Smooth muscle cell (in vitro differentiated cells): Measurements from ENCODE around the gene FRMD8. TPM values are rescaled to one million over a fixed set of nuclear protein-coding genes. Genes with fewer than 3 reads are reported as not detected.

Source experiments
- DNase-seq: peaks from one replicate; lab custom pipeline; 2025; ENCODE audit not compliant: unreplicated experiment; lab: John Stamatoyannopoulos, UW
- H2AFZ ChIP-seq: fragments of 200-600 bp; sonication (generic); 2 replicates; pipeline ENCODE4 v1.6.0; 2016; ENCODE audit warnings: antibody characterized with exemption, low read depth, mild to moderate bottlenecking
- H3F3A ChIP-seq: fragments of 200-600 bp; sonication (generic); 2 replicates; pipeline ENCODE4 v1.6.0; 2017; ENCODE audit warnings: antibody characterized with exemption, low read depth
- H3K27ac ChIP-seq: fragments of 200-600 bp; sonication (generic); 2 replicates; pipeline ENCODE4 v1.5.1; 2016; ENCODE audit warnings: low read depth, mild to moderate bottlenecking
- H3K27me3 ChIP-seq: fragments of 200-600 bp; sonication (generic); 2 replicates; pipeline ENCODE4 v1.6.1; 2016; ENCODE audit warnings: low read depth, mild to moderate bottlenecking
- H3K36me3 ChIP-seq: fragments of 200-600 bp; sonication (generic); 2 replicates; pipeline ENCODE4 v1.5.1; 2016; ENCODE audit warnings: low read depth
- H3K4me1 ChIP-seq: fragments of 200-600 bp; sonication (generic); 2 replicates; pipeline ENCODE4 v1.5.1; 2016; ENCODE audit warnings: low read depth
- H3K4me2 ChIP-seq: fragments of 200-600 bp; sonication (generic); 2 replicates; pipeline ENCODE4 v1.6.0; 2016; ENCODE audit warnings: mild to moderate bottlenecking
- H3K4me3 ChIP-seq: fragments of 200-600 bp; sonication (generic); 2 replicates; pipeline ENCODE4 v1.5.1; 2016; ENCODE audit warnings: mild to moderate bottlenecking
- H3K79me2 ChIP-seq: fragments of 200-600 bp; sonication (generic); 2 replicates; pipeline ENCODE4 v1.6.0; 2016; ENCODE audit warnings: low read depth, mild to moderate bottlenecking
- H3K9ac ChIP-seq: fragments of 200-600 bp; sonication (generic); 2 replicates; pipeline ENCODE4 v1.6.0; 2016; ENCODE audit warnings: low read depth
- H3K9me3 ChIP-seq: fragments of 200-600 bp; sonication (generic); replicated peaks from 2 replicates; pipeline ENCODE4 v1.5.1; 2016; ENCODE audit warnings: low read depth
- H4K20me1 ChIP-seq: fragments of 200-600 bp; sonication (generic); 2 replicates; pipeline ENCODE4 v1.6.0; 2016; ENCODE audit warnings: low read depth
- CTCF ChIP-seq: fragments of 200-600 bp; sonication (generic); IDR thresholded peaks from 2 replicates; pipeline ENCODE4 v1.5.1; 2017; ENCODE audit warnings: borderline replicate concordance, mild to moderate bottlenecking, antibody characterized with exemption; ENCODE audit not compliant: insufficient read depth, poor library complexity, severe bottlenecking
- WGBS: methylation state at CpG from one replicate; pipeline ENCODE4 v1.1.7; 2016; ENCODE audit warnings: low lambda C conversion rate; 5-methylcytosine and 5-hydroxymethylcytosine counted together
- polyA plus RNA-seq: library from polyadenylated mRNA; unstranded; fragments of >200 nt; fragmentation: Nextera tagmentation; extraction: Ambion mirVana; gene quantifications from 2 replicates; pipeline ENCODE4 v1.2.1, GENCODE V29; 2016
- total RNA-seq: library from RNA; depleted of rRNA; stranded (reverse); fragments of >200 nt; gene quantifications from 2 replicates; pipeline ENCODE4 v1.2.3, GENCODE V29; 2014

Gene FRMD8
- total and polyA plus RNA-seq, 2 experiments from 2014 or later = 16.7 to 37.8 TPM

DNA sequence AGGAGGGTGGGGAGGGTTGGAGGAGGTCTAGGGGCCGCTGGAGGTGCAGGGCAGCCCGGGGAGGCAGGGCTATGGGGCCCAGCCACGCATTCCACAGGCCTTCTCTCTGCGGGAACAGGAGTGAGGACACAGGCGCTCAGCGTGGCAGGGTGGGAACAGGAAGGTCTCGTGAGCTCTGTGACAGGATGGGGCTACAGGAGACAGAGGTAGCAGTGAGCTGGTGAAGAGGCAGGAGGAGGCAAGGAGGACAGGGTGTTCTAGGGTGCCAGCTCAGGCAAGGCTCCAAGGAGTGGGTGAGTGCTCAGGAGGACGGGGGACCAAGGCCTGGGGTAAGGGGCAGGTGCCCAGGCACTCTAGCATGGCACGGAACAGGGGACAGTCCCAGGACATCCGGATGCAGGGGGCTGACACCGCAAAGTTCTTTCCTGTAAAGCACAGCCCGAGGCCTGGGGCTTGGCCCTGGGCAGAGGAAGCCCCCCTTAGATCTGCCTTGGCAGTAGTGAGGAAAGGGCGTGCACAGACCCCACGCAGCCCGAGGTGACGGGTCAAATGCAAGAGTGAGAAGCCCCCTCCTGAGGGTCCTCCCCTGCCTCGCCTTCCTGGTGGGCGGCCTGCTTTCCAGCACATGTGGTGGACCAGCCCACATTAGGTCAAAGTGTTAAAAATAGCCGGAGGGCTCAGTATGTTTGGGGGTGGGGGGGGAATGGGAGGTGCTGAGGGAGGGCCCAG, 31.4 kb downstream of the FRMD8 start:
- no peaks in the 10 kb centered on the region for H3K27me3 ChIP-seq
- H3F3A ChIP-seq = peaks cover 40% of the 10 kb centered on the region
- peak overlapping the region; percentile 100 for H3K27ac ChIP-seq
- peak overlapping the region; percentile 6 for H3K4me3 ChIP-seq
- no peak for DNase-seq
- 45% methylated on average over 19 of the region's 19 CpGs for WGBS
- no peaks in the 10 kb centered on the region for H3K36me3 ChIP-seq
- H3K9ac ChIP-seq = peak overlapping the region; percentile 99
- H3K4me2 ChIP-seq = peak overlapping the region; percentile 99
- H2AFZ ChIP-seq = no peak overlapping the region
- H3K79me2 ChIP-seq = peaks cover 32% of the 10 kb centered on the region
- no peak for TF ChIP-seq CTCF
- H3K9me3 ChIP-seq = no peaks in the 10 kb centered on the region
- peaks cover 52% of the 10 kb centered on the region for H3K4me1 ChIP-seq
- H4K20me1 ChIP-seq = peaks cover 2% of the 10 kb centered on the region

- H2AFZ ChIP-seq = no peak overlapping the region
- H3K9ac ChIP-seq = peak overlapping the region; percentile 99
- peak overlapping the region; percentile 100 for H3K27ac ChIP-seq
- H3K4me3 ChIP-seq = peak overlapping the region; percentile 8
- H3K9me3 ChIP-seq = no peaks in the 10 kb centered on the region
- peaks cover 37% of the 10 kb centered on the region for H3K79me2 ChIP-seq
- TF ChIP-seq CTCF = no peak
- DNase-seq = no peak
- peaks cover 7% of the 10 kb centered on the region for H4K20me1 ChIP-seq
- H3K27me3 ChIP-seq = no peaks in the 10 kb centered on the region
- WGBS = 20% methylated on average over 2 of the region's 4 CpGs
- H3K36me3 ChIP-seq = no peaks in the 10 kb centered on the region
- peak overlapping the region; percentile 99 for H3K4me2 ChIP-seq
- peaks cover 52% of the 10 kb centered on the region for H3K4me1 ChIP-seq
- H3F3A ChIP-seq = peaks cover 43% of the 10 kb centered on the region
Measured at GRCh38 chr11:65418431-65418680, 31.9 kb downstream of the FRMD8 start.

GRCh38 chr11:65418681-65419459, 32.4 kb downstream of the FRMD8 start:
- peak; percentile 74 for DNase-seq
- Histone ChIP-seq H3K4me3 (peak overlapping the region; percentile 35), H3K27me3 (no peaks in the 10 kb centered on the region), H3K9me3 (no peaks in the 10 kb centered on the region), H4K20me1 (peaks cover 12% of the 10 kb centered on the region), H2AFZ (no peak overlapping the region), H3K4me2 (peak overlapping the region; percentile 99), H3F3A (peaks cover 48% of the 10 kb centered on the region), H3K9ac (peak overlapping the region; percentile 99), H3K36me3 (no peaks in the 10 kb centered on the region), H3K27ac (peak overlapping the region; percentile 100), H3K79me2 (peaks cover 42% of the 10 kb centered on the region), H3K4me1 (peaks cover 52% of the 10 kb centered on the region)
- WGBS = 2% methylated on average over 15 of the region's 15 CpGs
- TF ChIP-seq CTCF = no peak
